IMR-90 (cell line): ENCODE measurements around the gene LTBP1.

ENCODE experiments used
- BHLHE40 ChIP-seq: fragments of 150-350 bp; IDR thresholded peaks from 2 replicates; pipeline ENCODE4 v1.6.1; 2016; ENCODE audit warnings: mild to moderate bottlenecking, low read depth, low read length
- CEBPB ChIP-seq: IDR thresholded peaks from 2 replicates; pipeline ENCODE4 v1.6.1; 2012; ENCODE audit warnings: low read depth, low read length, improper control_type of control experiment
- FOS ChIP-seq: fragments of 150-350 bp; IDR thresholded peaks from 2 replicates; pipeline ENCODE4 v1.6.1; 2016; ENCODE audit warnings: low read depth, low read length
- POLR2A ChIP-seq: IDR thresholded peaks from 2 replicates; pipeline ENCODE4 v1.6.1; 2012; ENCODE audit warnings: mild to moderate bottlenecking, low read depth, low read length
- RAD21 ChIP-seq: IDR thresholded peaks from 2 replicates; pipeline ENCODE4 v1.6.1; 2012; ENCODE audit warnings: low read length, improper control_type of control experiment
- RCOR1 ChIP-seq: IDR thresholded peaks from 2 replicates; pipeline ENCODE4 v1.6.1; 2012; ENCODE audit warnings: mild to moderate bottlenecking, low read length, improper control_type of control experiment; ENCODE audit not compliant: insufficient replicate concordance
- RFX5 ChIP-seq: IDR thresholded peaks from 2 replicates; pipeline ENCODE4 v1.8.0; 2012; ENCODE audit warnings: low read depth, mild to moderate bottlenecking, low read length, moderate library complexity
- SMC3 ChIP-seq: fragments of 150-350 bp; IDR thresholded peaks from 2 replicates; pipeline ENCODE4 v1.6.1; 2016; ENCODE audit warnings: low read depth, mild to moderate bottlenecking, antibody characterized with exemption, low read length, moderate library complexity
- TF ChIP-seq, protein P1 (sequence below): conservative IDR thresholded peaks from 2 replicates; pipeline ENCODE4 v1.5.1; 2012; ENCODE audit warnings: mild to moderate bottlenecking, low read depth, low read length, improper control_type of control experiment
- TF ChIP-seq, protein P2 (sequence below): fragments of 150-350 bp; IDR thresholded peaks from 2 replicates; pipeline ENCODE4 v1.6.1; 2017; ENCODE audit warnings: mild to moderate bottlenecking, antibody characterized with exemption, low read length, low read depth

DNA sequence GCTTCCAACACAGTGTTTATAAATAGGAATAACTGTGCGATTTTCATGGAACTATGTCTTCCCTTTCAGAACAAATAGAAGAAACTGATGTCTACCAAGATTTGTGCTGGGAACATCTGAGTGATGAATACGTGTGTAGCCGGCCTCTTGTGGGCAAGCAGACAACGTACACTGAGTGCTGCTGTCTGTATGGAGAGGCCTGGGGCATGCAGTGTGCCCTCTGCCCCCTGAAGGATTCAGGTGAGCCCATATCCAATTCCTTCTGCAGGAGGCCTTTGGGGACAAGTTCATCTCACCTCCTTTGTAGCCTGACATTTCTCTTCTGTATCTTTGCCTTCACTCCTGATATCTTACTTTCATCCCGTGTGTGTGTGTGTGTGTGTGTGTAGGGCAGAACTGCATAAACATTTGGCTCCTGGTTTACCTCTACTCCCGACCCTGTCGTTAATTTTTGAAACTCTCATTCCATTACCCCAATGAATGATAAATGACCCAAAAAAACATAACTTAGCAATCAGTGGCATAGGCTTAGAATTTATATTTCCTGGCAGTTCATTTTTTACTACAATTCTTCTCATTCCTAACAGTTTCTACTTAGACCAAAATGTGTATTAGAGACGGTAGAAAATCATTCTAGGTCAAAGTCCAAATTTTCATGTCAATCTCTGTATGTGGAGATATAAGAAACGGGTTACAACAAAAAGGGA lies 418.7 kb downstream of the LTBP1 start:
- TF ChIP-seq POLR2A (no peak), BHLHE40 (no peak), SMC3 (no peak), RCOR1 (no peak), RFX5 (no peak), RAD21 (no peak), CEBPB (no peak), FOS (no peak)
- TF ChIP-seq, protein P1, sequence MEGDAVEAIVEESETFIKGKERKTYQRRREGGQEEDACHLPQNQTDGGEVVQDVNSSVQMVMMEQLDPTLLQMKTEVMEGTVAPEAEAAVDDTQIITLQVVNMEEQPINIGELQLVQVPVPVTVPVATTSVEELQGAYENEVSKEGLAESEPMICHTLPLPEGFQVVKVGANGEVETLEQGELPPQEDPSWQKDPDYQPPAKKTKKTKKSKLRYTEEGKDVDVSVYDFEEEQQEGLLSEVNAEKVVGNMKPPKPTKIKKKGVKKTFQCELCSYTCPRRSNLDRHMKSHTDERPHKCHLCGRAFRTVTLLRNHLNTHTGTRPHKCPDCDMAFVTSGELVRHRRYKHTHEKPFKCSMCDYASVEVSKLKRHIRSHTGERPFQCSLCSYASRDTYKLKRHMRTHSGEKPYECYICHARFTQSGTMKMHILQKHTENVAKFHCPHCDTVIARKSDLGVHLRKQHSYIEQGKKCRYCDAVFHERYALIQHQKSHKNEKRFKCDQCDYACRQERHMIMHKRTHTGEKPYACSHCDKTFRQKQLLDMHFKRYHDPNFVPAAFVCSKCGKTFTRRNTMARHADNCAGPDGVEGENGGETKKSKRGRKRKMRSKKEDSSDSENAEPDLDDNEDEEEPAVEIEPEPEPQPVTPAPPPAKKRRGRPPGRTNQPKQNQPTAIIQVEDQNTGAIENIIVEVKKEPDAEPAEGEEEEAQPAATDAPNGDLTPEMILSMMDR: no peak
- TF ChIP-seq, protein P2, sequence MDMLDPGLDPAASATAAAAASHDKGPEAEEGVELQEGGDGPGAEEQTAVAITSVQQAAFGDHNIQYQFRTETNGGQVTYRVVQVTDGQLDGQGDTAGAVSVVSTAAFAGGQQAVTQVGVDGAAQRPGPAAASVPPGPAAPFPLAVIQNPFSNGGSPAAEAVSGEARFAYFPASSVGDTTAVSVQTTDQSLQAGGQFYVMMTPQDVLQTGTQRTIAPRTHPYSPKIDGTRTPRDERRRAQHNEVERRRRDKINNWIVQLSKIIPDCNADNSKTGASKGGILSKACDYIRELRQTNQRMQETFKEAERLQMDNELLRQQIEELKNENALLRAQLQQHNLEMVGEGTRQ: no peak
